Fibroblast of pulmonary artery (primary cell): ENCODE results near the gene NR1H3.

Source experiments
- DNase-seq: peaks from one replicate; pipeline ENCODE4 v3.0.0-alpha.2; 2010; ENCODE audit warnings: low read depth
- H3K4me3 ChIP-seq: replicated peaks from 2 replicates; pipeline ENCODE4 v1.5.1; 2011; ENCODE audit warnings: low read depth, mild to moderate bottlenecking, control low read depth, low read length, moderate library complexity
- TF ChIP-seq, protein P1 (sequence below): IDR thresholded peaks from 2 replicates; pipeline ENCODE4 v1.5.1; 2011; ENCODE audit warnings: mild to moderate bottlenecking, control low read depth, low read length, inconsistent platforms; ENCODE audit errors: missing control alignments

The NR1H3 gene

GRCh38 chr11:47233989-47234668 is 23.7 kb upstream of the NR1H3 start:
- DNase-seq: peak; percentile 74
- no peak overlapping the region for H3K4me3 ChIP-seq
- TF ChIP-seq, protein P1, sequence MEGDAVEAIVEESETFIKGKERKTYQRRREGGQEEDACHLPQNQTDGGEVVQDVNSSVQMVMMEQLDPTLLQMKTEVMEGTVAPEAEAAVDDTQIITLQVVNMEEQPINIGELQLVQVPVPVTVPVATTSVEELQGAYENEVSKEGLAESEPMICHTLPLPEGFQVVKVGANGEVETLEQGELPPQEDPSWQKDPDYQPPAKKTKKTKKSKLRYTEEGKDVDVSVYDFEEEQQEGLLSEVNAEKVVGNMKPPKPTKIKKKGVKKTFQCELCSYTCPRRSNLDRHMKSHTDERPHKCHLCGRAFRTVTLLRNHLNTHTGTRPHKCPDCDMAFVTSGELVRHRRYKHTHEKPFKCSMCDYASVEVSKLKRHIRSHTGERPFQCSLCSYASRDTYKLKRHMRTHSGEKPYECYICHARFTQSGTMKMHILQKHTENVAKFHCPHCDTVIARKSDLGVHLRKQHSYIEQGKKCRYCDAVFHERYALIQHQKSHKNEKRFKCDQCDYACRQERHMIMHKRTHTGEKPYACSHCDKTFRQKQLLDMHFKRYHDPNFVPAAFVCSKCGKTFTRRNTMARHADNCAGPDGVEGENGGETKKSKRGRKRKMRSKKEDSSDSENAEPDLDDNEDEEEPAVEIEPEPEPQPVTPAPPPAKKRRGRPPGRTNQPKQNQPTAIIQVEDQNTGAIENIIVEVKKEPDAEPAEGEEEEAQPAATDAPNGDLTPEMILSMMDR: peak; percentile 59

DNA sequence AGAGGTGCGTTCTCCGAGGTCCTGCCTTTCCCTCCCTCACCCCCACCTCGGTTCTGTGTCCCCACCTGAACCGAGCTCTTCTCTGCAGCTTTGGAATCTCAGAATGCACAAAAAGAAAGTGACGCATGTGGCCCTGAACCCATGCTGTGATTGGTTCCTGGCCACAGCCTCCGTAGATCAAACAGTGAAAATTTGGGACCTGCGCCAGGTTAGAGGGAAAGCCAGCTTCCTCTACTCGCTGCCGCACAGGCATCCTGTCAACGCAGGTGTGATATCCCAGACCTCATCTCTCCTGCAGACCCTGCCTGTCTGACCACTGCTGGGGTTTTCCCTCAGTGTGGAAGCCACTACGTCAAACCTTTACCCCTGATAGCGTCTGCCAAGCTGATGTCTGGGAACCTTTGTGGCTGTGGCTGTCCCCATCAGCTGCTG is 23.1 kb upstream of the NR1H3 start:
- peak; percentile 41 for DNase-seq
- H3K4me3 ChIP-seq: no peak overlapping the region
- TF ChIP-seq, protein P1: no peak

GRCh38 chr11:47235163-47235562 is 22.6 kb upstream of the NR1H3 start:
- H3K4me3 ChIP-seq: no peak overlapping the region
- no peak for DNase-seq
- TF ChIP-seq, protein P1: no peak

- no peak overlapping the region for H3K4me3 ChIP-seq
- TF ChIP-seq, protein P1: no peak
- peak; percentile 30 for DNase-seq
These were observed 21.3 kb upstream of the NR1H3 start for GRCh38 chr11:47236482-47236881.

DNA sequence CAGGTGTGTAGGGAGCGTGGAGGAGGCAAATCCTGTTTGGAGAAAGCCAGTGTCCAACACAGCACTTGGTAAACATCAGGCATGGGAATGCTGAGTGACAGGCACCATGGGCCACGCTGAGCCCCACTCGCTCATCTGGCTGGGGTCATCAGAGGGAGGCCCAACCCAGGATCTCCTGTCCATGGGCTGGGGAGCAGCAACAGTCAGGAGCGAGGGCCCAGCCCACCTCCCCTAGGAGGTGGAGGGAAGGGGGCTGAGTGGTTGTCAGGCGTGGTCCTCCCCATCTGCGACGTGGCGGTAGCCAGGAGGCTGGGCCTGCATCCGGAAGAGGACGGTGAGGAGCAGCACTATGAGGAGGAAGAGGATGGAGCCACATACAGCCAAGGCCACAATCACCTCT is 17.9 kb upstream of the NR1H3 start:
- DNase-seq: no peak
- no peak overlapping the region for H3K4me3 ChIP-seq
- TF ChIP-seq, protein P1: no peak

GRCh38 chr11:47241841-47242301 is 15.9 kb upstream of the NR1H3 start:
- TF ChIP-seq, protein P1: no peak

More at GRCh38 chr11:47241841-47242301, 15.9 kb upstream of the NR1H3 start:
- H3K4me3 ChIP-seq: no peak overlapping the region
- DNase-seq: no peak
